Natural killer cell treated with Interleukin-12 subunit alpha and Interleukin-12 subunit beta and Interleukin-15 and Interleukin-18, amount 100 ng/mL, for 72 hours (primary cell): ENCODE results near the gene PDLIM5. TPM values are rescaled to one million over a fixed set of nuclear protein-coding genes. Genes with fewer than 3 reads are reported as not detected.

Experiments used
- ATAC-seq, 2 donors: fragments of 150-1000 bp; cut with Tn5 transposase in 1 of 2; sonication (Bioruptor Pico), chemical (Tn5 transposase) in 1 of 2; 2 replicates each; pipeline ENCODE4 v1.10.0; 2021
- DNase-seq: peaks from one replicate; pipeline ENCODE4 v3.0.0; 2022; ENCODE audit warnings: low spot score
- H3K27ac Mint-ChIP-seq, 2 donors: 1 replicate in 1 of 2; 2 replicates in 1 of 2; pipeline ENCODE4 v1.8.0; 2022; ENCODE audit warnings: mixed read lengths in 2 of 2, mild to moderate bottlenecking in 1 of 2, moderate library complexity in 1 of 2
- H3K27me3 Mint-ChIP-seq, 2 donors: 1 replicate in 1 of 2; 2 replicates in 1 of 2; pipeline ENCODE4 v1.8.0; 2022; ENCODE audit warnings: mixed read lengths in 2 of 2
- H3K36me3 Mint-ChIP-seq: one replicate; pipeline ENCODE4 v1.8.0; 2022; ENCODE audit warnings: mixed read lengths
- H3K4me1 Mint-ChIP-seq, 2 donors: 1 replicate in 1 of 2; 2 replicates in 1 of 2; pipeline ENCODE4 v1.8.0; 2022; ENCODE audit warnings: low read depth in 2 of 2, mixed read lengths in 2 of 2, mild to moderate bottlenecking in 1 of 2
- H3K4me3 Mint-ChIP-seq: one replicate; pipeline ENCODE4 v1.8.0; 2022; ENCODE audit warnings: mixed read lengths
- H3K9me3 Mint-ChIP-seq: 2 replicates; pipeline ENCODE4 v1.8.0; 2022; ENCODE audit warnings: mixed read lengths
- total RNA-seq, 2 donors: library from RNA; stranded (reverse); gene quantifications; one replicate each; pipeline ENCODE4 v1.2.3, GENCODE V29; 2022

The PDLIM5 gene
- total RNA-seq, 2 donors from 2014 or later = 26.2 to 30.2 TPM

DNA sequence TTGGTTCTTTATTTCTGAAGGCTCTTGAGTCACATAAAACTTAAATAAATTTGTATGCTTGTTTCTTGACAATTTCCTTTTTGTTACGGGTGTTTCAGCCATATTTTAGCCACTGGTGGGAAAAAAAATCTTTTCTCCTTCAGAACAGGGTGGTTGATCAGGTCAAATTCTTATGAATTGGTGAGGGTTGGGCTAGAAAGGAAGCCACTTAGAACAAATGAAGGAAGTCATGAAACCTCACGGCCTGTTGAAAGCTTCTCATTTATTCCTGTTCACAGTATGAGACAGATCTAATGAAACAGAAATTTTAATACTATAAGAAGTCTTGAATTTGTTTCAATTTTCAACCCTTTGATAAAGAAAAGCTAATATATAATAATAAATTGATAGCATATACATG, 12.1 kb upstream of the PDLIM5 start:
- H3K27me3 Mint-ChIP-seq = no peaks in the 10 kb centered on the region
- ATAC-seq = no peak
- no peak for DNase-seq
- H3K27ac Mint-ChIP-seq = no peak overlapping the region
- H3K36me3 Mint-ChIP-seq = no peaks in the 10 kb centered on the region
- H3K4me1 Mint-ChIP-seq = no peaks in the 10 kb centered on the region
- H3K4me3 Mint-ChIP-seq = no peak overlapping the region
- no peaks in the 10 kb centered on the region for H3K9me3 Mint-ChIP-seq

DNA sequence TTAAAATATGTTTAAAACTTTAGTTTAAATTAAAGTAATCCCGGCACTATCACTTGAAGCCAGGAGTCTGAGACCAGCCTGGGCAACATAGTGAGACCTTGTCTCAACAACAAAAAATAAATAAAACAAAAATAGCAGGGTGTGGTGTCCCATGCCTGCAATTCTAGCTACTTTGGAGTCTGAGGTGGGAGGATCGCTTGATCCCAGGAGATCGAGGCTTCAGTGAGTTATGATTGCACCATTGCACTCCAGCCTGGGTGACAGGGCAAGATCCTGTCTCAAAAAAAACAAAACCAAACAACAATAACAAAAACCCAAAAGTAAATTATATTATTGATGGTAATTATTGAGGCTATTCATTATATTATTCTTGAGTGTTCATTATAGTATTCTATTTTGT, 9.9 kb upstream of the PDLIM5 start:
- DNase-seq (no peak), ATAC-seq (no peak)
- Mint-ChIP-seq H3K4me3 (no peak overlapping the region), H3K27me3 (peaks cover 10% of the 10 kb centered on the region in 2 donors), H3K4me1 (no peaks in the 10 kb centered on the region), H3K36me3 (no peaks in the 10 kb centered on the region), H3K27ac (no peak overlapping the region), H3K9me3 (no peaks in the 10 kb centered on the region)

DNA sequence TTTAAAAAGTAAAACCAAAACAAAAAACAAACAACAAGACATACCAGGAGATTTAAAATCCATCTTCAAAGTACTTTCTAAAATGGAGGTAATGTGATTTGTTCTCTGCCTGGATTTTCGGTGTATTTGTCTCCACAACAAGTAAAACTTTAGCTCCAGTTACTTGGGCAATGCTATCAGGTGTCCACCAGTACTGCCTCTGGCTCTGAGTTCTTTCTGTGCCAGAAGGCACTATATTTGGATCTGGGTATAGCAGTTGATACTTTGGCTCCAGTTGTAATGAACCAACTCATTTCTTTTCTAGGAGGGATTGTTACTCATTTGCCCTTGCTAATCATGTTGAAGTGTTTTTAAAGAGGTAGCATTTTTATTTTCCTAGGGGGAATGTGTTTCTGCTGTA, 9.5 kb upstream of the PDLIM5 start:
- peaks cover 13 to 14% of the 10 kb centered on the region in 2 donors for H3K27me3 Mint-ChIP-seq
- DNase-seq = no peak
- no peaks in the 10 kb centered on the region for H3K36me3 Mint-ChIP-seq
- H3K4me3 Mint-ChIP-seq = no peak overlapping the region
- ATAC-seq = no peak
- no peaks in the 10 kb centered on the region for H3K4me1 Mint-ChIP-seq
- no peaks in the 10 kb centered on the region for H3K9me3 Mint-ChIP-seq
- H3K27ac Mint-ChIP-seq = no peak overlapping the region

DNA sequence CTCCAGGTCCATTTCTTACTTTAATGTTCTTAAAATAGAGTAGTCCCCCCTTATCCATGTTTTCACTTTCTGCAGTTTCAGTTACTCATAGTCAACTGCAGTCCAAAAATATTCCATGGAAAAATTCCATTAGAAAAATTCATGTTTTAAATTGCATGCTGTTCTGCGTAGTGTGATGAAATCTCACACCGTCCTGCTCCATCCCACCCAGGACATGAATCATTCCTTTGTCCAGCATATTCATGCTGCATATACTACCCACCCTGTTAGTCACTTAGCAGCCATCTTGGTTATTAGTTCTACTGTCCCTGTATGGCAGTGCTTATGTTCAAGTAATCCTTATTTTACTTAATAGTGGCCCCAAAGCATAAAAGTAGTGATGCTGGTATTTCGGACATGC, 5.4 kb upstream of the PDLIM5 start:
- Mint-ChIP-seq H3K27me3 (peaks cover 30 to 33% of the 10 kb centered on the region in 2 donors), H3K4me1 (peaks cover 2 to 5% of the 10 kb centered on the region in 2 donors), H3K4me3 (no peak overlapping the region), H3K27ac (no peak overlapping the region), H3K9me3 (no peaks in the 10 kb centered on the region), H3K36me3 (no peaks in the 10 kb centered on the region)
- DNase-seq (no peak), ATAC-seq (no peak)

GRCh38 chr4:94447754-94448411, 3.9 kb upstream of the PDLIM5 start:
- DNase-seq (no peak), ATAC-seq (no peak)
- Mint-ChIP-seq H3K9me3 (no peaks in the 10 kb centered on the region), H3K36me3 (no peaks in the 10 kb centered on the region), H3K27me3 (peaks cover 30 to 33% of the 10 kb centered on the region in 2 donors), H3K4me1 (peaks cover 4 to 12% of the 10 kb centered on the region in 2 donors), H3K4me3 (no peak overlapping the region), H3K27ac (no peak overlapping the region)

DNA sequence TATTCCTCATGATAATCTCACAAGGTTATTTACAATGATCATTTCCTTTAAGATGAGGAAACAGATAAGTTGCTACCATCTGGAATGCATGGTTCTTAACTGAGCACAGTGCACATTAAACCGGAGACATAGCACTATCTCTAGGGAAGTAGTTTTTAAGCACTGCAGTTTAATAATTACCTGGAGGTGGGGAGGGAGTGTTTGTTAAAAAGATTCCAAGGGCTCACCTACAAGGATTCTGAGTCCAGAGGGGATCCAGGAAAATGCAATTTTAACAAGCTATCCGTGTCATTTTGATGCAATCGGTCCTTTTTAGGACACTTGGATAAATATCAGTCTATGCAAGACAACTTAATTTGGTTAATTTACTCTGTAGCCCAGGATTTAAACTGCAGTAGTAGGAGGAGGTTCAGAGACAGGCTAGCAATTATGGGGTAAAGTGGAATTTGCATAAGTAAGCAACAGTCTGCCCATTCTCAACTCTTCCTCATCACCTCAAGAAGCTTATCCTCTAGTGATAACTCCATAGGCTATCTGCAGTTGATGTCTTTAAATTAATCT, 2.8 kb upstream of the PDLIM5 start:
- no peaks in the 10 kb centered on the region for H3K36me3 Mint-ChIP-seq
- DNase-seq = no peak
- peaks cover 30 to 33% of the 10 kb centered on the region in 2 donors for H3K27me3 Mint-ChIP-seq
- no peaks in the 10 kb centered on the region for H3K9me3 Mint-ChIP-seq
- no peak overlapping the region for H3K27ac Mint-ChIP-seq
- peaks cover 10 to 22% of the 10 kb centered on the region in 2 donors for H3K4me1 Mint-ChIP-seq
- no peak for ATAC-seq
- H3K4me3 Mint-ChIP-seq = no peak overlapping the region

GRCh38 chr4:94451051-94451694, 569 bp upstream of the PDLIM5 start:
- DNase-seq (no peak), ATAC-seq (no peak)
- Mint-ChIP-seq H3K27ac (peak overlapping the region in 1 of 2 donors; percentile 8), H3K27me3 (peaks cover 23 to 29% of the 10 kb centered on the region in 2 donors), H3K9me3 (no peaks in the 10 kb centered on the region), H3K4me1 (peaks cover 13 to 22% of the 10 kb centered on the region in 2 donors), H3K36me3 (no peaks in the 10 kb centered on the region), H3K4me3 (peak overlapping the region; percentile 86)

DNA sequence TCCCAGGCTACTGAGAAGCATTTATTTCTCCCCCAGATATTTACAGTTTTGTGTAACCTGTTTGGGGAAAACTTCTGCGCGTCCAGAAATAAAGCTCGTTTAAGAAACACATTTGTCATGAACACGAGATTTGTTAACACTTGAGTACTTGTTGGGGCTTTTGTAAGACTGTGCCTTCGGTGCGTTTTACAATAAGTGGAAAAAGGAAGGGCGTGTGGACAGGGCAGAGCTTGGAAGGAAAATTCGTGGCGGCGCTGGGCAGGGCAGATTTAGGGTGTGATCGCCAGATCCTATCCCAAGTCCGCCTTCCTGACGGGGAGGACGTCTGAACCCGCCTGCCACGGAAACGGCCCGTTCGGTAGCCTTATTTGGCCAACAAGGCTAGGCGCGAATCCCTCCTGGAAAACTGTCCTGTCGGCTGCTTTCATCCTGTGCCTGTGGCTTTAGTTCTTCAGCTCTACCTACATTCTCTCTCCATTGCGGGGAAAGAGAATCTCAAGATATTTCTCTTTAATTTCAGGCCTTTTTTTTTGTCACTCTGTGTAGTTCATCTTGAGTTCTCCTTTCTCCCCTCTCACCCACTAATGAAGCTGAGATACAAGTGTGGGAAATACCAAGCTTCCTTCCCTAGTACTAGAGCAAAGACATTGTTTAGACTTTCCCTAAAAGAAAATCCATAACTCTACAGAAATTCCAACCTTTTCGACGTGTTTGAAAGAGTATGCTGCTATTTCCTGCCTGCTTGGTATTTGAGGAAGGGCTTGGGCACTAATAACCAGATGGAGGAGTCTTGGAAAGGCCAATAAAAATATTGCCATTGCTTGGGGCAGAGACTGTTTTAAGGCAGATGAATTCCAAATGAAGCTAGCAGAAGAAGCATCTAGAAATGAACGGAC, 982 bp downstream of the PDLIM5 start:
- no peak for DNase-seq
- H3K4me3 Mint-ChIP-seq = peak overlapping the region; percentile 86

DNA sequence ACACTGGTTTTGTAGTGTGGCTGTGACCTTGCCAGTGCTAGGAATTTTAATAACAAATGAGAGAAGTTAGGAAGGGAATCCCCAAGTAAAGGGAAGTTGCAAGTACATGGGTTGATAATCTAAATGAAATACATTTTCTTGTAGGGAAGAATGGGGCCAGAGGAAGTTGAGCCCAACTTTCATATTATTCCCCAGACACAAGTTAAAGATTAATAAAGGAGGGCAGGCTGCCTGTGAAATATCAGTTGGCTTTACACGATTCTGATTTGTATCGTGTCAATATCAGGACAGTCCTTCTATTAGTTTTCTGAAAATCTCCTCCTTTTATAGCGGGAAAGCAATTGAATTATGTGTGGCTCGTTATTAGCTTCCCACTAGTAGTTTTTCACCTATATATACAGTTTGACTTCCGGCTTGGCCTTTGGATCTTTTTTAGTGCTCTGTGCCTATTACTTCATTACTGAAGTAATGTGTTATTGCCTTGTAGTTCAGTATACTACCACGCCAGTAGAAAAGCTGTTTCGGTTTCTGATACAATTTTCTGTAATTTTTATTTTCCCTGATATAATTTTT, 1.7 kb downstream of the PDLIM5 start:
- ATAC-seq (no peak), DNase-seq (no peak)
- no peaks in the 10 kb centered on the region for H3K9me3 Mint-ChIP-seq
- H3K27me3 Mint-ChIP-seq = peaks cover 7 to 8% of the 10 kb centered on the region in 2 donors
- H3K4me1 Mint-ChIP-seq = peaks cover 16 to 22% of the 10 kb centered on the region in 2 donors
- H3K36me3 Mint-ChIP-seq = no peaks in the 10 kb centered on the region
- peak overlapping the region; percentile 86 for H3K4me3 Mint-ChIP-seq
- no peak overlapping the region for H3K27ac Mint-ChIP-seq

More for the DNA sequence above, 982 bp downstream of the PDLIM5 start:
- H3K4me1 Mint-ChIP-seq = peaks cover 15 to 22% of the 10 kb centered on the region in 2 donors
- peak overlapping the region; percentile 0 to 67 for H3K27ac Mint-ChIP-seq
- H3K9me3 Mint-ChIP-seq = no peaks in the 10 kb centered on the region
- peaks cover 14 to 15% of the 10 kb centered on the region in 2 donors for H3K27me3 Mint-ChIP-seq
- no peak for ATAC-seq
- no peaks in the 10 kb centered on the region for H3K36me3 Mint-ChIP-seq

DNA sequence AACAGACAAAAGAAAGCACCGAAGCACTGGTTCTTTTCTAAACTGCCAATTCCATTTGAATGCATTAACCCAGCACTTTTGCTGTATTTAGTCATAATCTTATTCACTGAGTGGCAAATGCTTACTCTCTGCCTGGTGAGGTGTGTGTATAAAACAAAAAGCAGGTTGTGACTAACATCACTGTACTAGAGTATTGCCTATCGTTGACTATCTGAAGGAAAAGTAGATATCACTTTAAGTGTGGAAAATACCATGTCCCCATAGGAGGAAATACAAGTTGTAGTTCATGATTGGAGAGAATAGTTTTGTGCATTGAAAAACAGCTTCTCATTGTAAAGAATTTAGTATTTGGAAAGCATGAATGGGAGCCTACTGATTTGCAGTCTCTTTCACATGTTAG, 2.7 kb downstream of the PDLIM5 start:
- ATAC-seq (no peak), DNase-seq (no peak)
- Mint-ChIP-seq H3K27me3 (peaks cover 0 to 4% of the 10 kb centered on the region in 2 donors), H3K36me3 (no peaks in the 10 kb centered on the region), H3K4me1 (peaks cover 19 to 22% of the 10 kb centered on the region in 2 donors), H3K4me3 (no peak overlapping the region), H3K9me3 (no peaks in the 10 kb centered on the region), H3K27ac (no peak overlapping the region)

- Mint-ChIP-seq H3K36me3 (no peaks in the 10 kb centered on the region), H3K27me3 (peaks cover 0 to 2% of the 10 kb centered on the region in 2 donors), H3K4me1 (peaks cover 22 to 23% of the 10 kb centered on the region in 2 donors), H3K4me3 (no peak overlapping the region), H3K9me3 (no peaks in the 10 kb centered on the region), H3K27ac (no peak overlapping the region)
- DNase-seq (no peak), ATAC-seq (no peak)
Observed at GRCh38 chr4:94455081-94455480, 3.3 kb downstream of the PDLIM5 start.

DNA sequence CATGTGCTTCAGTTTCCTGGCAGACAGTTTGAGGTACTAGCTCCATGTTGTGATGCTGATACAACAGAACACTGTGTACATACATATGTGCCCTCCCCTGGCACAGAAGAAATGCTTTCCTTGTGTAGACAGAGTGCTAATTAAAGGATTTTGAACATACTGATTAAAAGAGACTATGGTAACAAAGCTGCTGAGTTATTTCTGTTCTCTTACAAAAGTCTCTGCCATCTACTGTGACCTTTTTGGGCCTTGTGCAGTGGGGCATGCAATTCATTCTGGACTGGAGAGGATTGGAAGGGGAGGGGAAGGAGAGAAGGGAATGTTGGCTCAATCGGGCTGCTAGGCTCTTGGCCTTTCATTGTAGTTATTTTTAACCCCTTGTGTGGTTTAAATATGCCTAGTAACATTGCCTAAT, 6.0 kb downstream of the PDLIM5 start:
- Mint-ChIP-seq H3K27ac (no peak overlapping the region), H3K4me3 (no peak overlapping the region), H3K27me3 (no peaks in the 10 kb centered on the region), H3K9me3 (no peaks in the 10 kb centered on the region), H3K4me1 (peaks cover 20 to 21% of the 10 kb centered on the region in 2 donors), H3K36me3 (no peaks in the 10 kb centered on the region)
- no peak for DNase-seq
- no peak for ATAC-seq

DNA sequence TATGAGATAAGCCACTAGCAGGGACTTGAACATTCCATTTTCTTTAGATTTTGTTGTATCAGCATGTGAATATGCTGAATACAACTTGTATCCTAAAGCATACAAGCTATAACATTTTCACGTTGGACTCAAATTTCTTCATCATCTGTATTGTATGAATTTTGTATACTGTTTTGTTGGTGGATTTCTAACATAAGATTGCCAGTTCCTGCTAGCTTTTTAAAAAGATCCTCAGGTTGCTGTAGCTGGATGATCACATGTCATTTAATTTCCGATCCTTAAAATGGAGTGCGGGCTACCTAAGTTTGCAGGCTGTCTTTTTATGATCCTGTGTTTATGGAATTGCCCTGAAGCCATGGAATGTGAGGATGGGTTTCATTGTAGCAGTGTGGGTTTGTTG, 6.9 kb downstream of the PDLIM5 start:
- Mint-ChIP-seq H3K9me3 (no peaks in the 10 kb centered on the region), H3K4me3 (no peak overlapping the region), H3K4me1 (peaks cover 13 to 18% of the 10 kb centered on the region in 2 donors), H3K27ac (no peak overlapping the region), H3K36me3 (no peaks in the 10 kb centered on the region), H3K27me3 (no peaks in the 10 kb centered on the region)
- ATAC-seq = no peak
- no peak for DNase-seq
